Large intestine (tissue), 3 donors: Measurements from ENCODE around the gene BMPR1A. TPM values are rescaled to one million over a fixed set of nuclear protein-coding genes. Genes with fewer than 3 reads are reported as not detected.
"Not testable (repeated sequence)": the region's sequence is repeated elsewhere in the genome, so short reads cannot be mapped to it uniquely, and the experiment has no call there.

Experiments used
- DNase-seq, 2 donors: peaks; one replicate each; pipeline versions ENCODE4 v3.0.0 to v3.0.0-alpha.2; 2013
- H3K27ac ChIP-seq: one replicate; pipeline ENCODE4 v1.5.1; 2013; ENCODE audit warnings: low read length
- H3K27me3 ChIP-seq: 2 replicates; pipeline ENCODE4 v1.6.1; 2013; ENCODE audit warnings: low read length; ENCODE audit not compliant: control insufficient read depth, insufficient read depth
- H3K36me3 ChIP-seq: 2 replicates; pipeline ENCODE4 v1.6.1; 2013; ENCODE audit warnings: low read length; ENCODE audit not compliant: control insufficient read depth, insufficient read depth
- H3K4me1 ChIP-seq: one replicate; pipeline ENCODE4 v1.6.1; 2013; ENCODE audit warnings: low read length; ENCODE audit not compliant: control insufficient read depth, insufficient read depth
- H3K4me3 ChIP-seq: one replicate; pipeline ENCODE4 v1.5.1; 2013; ENCODE audit warnings: low read length
- H3K9me3 ChIP-seq: one replicate; pipeline ENCODE4 v1.6.1; 2013; ENCODE audit warnings: mild to moderate bottlenecking, low read depth, low read length, moderate library complexity; ENCODE audit not compliant: control insufficient read depth
- WGBS: methylation state at CpG from one replicate; pipeline ENCODE4 v1.1.5; 2013; ENCODE audit warnings: low lambda C conversion rate; ENCODE audit not compliant: insufficient coverage; 5-methylcytosine and 5-hydroxymethylcytosine counted together
- polyA plus RNA-seq: library from polyadenylated mRNA; unstranded; fragments of 120-200 nt; gene quantifications from one replicate; pipeline ENCODE4 v1.2.1, GENCODE V29; 2013

The BMPR1A gene
- polyA plus RNA-seq, 1 donor: 41.5 TPM

DNA sequence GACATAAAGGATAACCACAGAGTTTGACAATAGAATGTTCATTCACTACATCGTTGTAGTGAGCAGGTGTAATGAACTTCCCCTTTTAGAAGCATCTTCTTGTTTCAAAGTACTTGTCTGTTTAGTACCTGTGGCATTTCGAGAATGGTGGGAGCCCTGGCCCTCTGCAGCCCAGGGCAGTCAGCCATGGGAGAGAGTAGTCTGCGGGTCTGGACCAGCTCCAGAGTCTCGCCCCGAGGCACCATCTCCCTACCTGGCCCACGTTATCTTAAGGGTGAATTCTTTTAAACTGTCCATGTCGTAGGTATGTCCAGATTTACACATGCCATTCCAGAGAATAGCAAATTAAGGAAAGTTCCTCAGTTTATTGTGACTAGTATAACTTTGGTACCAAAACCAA is 99.7 kb downstream of the BMPR1A start:
- Histone ChIP-seq H3K9me3 (no peaks in the 10 kb centered on the region), H3K4me3 (no peak overlapping the region), H3K27me3 (no peaks in the 10 kb centered on the region), H3K27ac (no peak overlapping the region), H3K36me3 (peaks cover 11% of the 10 kb centered on the region), H3K4me1 (no peaks in the 10 kb centered on the region)
- no peak for DNase-seq
- WGBS: no CpG with 5 or more reads among the region's 7 CpGs

DNA sequence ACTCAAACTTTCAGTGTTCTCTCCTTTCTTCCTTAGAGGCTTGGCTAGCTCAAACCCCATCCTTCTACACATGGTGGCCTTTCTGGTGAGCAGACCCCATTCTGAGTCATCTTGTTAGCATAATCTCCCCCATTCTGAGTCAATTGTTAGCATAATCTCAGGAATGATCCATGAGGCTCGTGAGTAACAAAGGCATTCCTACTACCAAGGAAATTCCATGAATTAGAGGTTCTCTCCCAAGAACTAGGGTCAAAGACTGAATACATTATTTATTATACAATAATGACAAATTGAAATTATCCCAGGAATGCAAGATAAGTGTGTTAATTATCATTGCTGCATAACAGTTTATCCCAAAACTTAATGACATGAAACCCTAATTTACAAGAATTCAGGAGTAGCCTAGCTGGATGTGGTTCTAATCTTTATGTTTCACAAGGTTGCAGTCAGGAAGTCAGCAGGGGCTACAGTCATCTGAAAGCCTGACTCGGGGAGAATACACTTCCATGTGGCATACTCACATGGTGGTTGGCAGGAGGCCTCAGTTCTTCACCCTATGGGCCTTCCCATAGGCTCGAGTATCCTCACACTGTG is 100.8 kb downstream of the BMPR1A start:
- WGBS: no CpG with 5 or more reads among the region's 3 CpGs

DNA sequence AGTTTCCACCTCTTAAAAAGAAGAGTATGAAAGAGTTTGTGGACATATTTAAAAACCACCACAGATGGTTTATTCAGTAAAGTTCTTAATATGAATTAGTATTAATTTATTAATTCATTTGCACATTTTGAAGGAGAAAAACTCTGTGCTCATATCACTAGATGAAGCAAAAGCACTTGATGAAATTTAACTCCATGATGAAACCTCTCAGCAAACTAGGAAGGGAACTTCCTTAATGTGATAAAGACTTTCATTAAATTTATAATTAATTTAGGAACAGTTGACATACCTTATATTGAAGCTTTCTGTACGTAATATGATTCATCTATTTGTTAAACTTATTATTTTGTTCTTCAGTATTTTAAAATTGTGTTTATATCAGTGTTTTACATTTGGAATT is 101.6 kb downstream of the BMPR1A start:
- Histone ChIP-seq H3K27ac (no peak overlapping the region), H3K27me3 (no peaks in the 10 kb centered on the region), H3K4me1 (no peaks in the 10 kb centered on the region), H3K36me3 (peaks cover 8% of the 10 kb centered on the region), H3K9me3 (no peaks in the 10 kb centered on the region), H3K4me3 (no peak overlapping the region)
- WGBS: 80% methylated on average over 1 of the region's 1 CpG
- DNase-seq: no peak

More for the DNA sequence above, 100.8 kb downstream of the BMPR1A start:
- Histone ChIP-seq H3K27ac (no peak overlapping the region), H3K27me3 (no peaks in the 10 kb centered on the region), H3K9me3 (no peaks in the 10 kb centered on the region), H3K36me3 (peaks cover 8% of the 10 kb centered on the region), H3K4me3 (no peak overlapping the region), H3K4me1 (no peaks in the 10 kb centered on the region)
- no peak for DNase-seq

- H3K27ac ChIP-seq: no peak overlapping the region
- no peak overlapping the region for H3K4me3 ChIP-seq
- DNase-seq: no peak
- no peaks in the 10 kb centered on the region for H3K9me3 ChIP-seq
- H3K36me3 ChIP-seq: peaks cover 6% of the 10 kb centered on the region
- H3K27me3 ChIP-seq: no peaks in the 10 kb centered on the region
- no CpG with 5 or more reads among the region's 1 CpG for WGBS
- H3K4me1 ChIP-seq: no peaks in the 10 kb centered on the region
Observed at GRCh38 chr10:86861351-86861750, 104.9 kb downstream of the BMPR1A start.

GRCh38 chr10:86862373-86862772 is 106.0 kb downstream of the BMPR1A start:
- H3K27ac ChIP-seq: no peak overlapping the region
- no CpG with 5 or more reads among the region's 3 CpGs for WGBS
- no peaks in the 10 kb centered on the region for H3K4me1 ChIP-seq
- H3K27me3 ChIP-seq: no peaks in the 10 kb centered on the region
- H3K9me3 ChIP-seq: no peaks in the 10 kb centered on the region
- H3K4me3 ChIP-seq: no peak overlapping the region
- no peak for DNase-seq
- H3K36me3 ChIP-seq: no peaks in the 10 kb centered on the region

DNA sequence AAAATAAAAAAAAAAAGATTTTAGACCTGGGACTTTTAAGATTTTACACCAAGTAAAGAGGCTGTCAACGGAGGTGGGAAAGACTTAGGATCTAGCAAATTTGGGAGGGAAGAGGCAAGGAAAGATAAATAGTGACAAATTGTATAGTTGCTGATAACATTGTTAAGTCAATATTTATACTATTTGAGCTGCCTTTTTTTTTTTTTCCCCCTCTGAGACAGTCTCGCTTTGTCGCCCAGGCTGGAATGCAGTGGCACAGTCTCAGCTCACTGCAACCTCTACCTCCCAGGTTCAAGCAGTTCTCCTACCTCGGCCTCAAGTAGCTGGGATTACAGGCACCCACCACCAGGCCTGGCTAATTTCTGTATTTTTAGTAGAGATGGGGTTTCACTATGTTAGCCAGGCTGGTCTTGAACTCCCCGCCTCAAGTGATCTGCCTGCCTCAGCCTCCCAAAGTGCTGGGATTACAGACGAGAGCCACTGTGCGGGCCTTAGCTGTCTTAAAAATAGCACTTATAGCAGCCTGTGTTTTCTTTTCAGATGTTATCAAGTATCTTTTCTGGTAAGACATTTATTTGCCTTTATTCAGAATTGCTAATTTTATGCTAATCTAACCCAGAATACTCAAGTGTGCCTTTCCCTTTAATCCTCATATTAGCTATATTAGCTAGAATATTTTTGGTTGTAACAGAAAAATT is 106.5 kb downstream of the BMPR1A start:
- Histone ChIP-seq H3K4me1 (no peaks in the 10 kb centered on the region), H3K36me3 (no peaks in the 10 kb centered on the region), H3K9me3 (no peaks in the 10 kb centered on the region), H3K27me3 (no peaks in the 10 kb centered on the region), H3K4me3 (no peak overlapping the region), H3K27ac (no peak overlapping the region)
- WGBS: no CpG with 5 or more reads among the region's 7 CpGs
- DNase-seq: no peak

DNA sequence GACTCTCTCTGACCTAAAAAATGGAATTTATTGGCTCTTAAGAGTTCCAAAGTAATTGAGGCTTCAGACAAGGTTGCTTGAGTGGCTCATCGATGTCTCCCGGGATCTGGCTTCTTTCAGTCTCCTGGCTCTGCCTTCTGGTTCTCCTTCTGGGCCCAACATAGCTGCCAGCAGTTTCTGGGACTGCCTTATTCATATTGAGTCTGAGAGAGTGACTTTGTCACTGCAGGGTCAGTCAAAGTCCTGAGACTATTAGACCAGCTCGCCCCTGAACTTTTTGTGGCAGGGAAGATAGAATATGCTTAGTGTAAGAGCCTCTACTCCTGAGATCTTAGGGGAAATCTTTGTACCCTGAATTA is 107.0 kb downstream of the BMPR1A start:
- no peak overlapping the region for H3K4me3 ChIP-seq
- no peak for DNase-seq
- H3K4me1 ChIP-seq: no peaks in the 10 kb centered on the region
- no peaks in the 10 kb centered on the region for H3K36me3 ChIP-seq
- 83% methylated on average over 1 of the region's 3 CpGs for WGBS
- H3K27me3 ChIP-seq: no peaks in the 10 kb centered on the region
- H3K9me3 ChIP-seq: no peaks in the 10 kb centered on the region
- H3K27ac ChIP-seq: no peak overlapping the region

DNA sequence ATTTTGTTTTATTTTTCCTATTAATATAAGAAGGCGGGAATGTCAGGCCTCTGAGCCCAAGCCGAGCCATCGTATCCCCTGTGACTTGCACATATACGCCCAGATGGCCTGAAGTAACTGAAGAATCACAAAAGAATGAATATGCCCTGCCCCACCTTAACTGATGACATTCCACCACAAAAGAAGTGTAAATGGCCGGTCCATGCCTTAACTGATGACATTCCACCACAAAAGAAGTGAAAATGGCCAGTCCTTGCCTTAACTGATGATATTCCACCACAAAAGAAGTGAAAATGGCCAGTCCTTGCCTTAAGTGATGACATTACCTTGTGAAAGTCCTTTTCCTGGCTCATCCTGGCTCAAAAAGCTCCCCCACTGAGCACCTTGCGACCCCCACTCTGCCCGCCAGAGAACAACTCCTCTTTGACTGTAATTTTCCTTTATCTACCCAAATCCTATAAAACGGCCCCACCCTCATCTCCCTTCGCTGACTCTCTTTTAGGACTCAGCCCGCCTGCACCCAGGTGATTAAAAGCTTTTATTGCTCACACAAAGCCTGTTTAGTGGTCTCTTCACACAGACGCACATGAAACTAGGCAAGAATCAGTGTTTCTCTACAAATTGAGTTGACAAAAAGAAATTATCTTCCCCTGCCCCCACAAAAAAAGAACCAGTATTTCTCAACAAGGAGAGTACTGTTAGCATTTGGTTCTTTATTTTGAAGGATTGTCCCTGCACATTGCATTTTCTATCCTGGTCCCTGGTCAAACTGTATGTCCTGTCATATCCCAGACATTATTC is 108.8 kb downstream of the BMPR1A start:
- not testable (repeated sequence) for H3K27ac ChIP-seq, H3K27me3 ChIP-seq, H3K9me3 ChIP-seq, H3K4me3 ChIP-seq, H3K4me1 ChIP-seq, DNase-seq, H3K36me3 ChIP-seq
- WGBS: no CpG with 5 or more reads among the region's 11 CpGs

DNA sequence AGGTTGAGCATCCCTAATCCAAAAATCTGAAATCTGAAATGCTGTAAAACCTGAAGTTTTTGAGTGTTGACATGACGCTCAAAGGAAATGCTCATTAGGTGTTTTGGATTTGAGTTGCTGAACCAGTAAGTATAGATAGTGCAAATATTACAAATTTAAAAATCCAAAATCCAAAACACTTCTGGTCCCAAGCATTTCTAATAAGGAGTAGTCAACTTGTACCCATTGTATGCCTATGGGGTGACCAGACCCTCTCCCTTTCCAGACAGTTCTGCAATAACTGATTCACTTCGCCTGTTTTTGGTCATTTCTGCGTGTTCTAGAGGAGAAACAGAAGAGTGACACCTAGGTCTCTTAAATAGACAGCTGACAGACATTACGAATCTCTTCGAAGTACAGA is 110.7 kb downstream of the BMPR1A start:
- no peaks in the 10 kb centered on the region for H3K4me1 ChIP-seq
- no peaks in the 10 kb centered on the region for H3K9me3 ChIP-seq
- no peaks in the 10 kb centered on the region for H3K36me3 ChIP-seq
- no CpG with 5 or more reads among the region's 5 CpGs for WGBS
- H3K27ac ChIP-seq: no peak overlapping the region
- no peaks in the 10 kb centered on the region for H3K27me3 ChIP-seq
- no peak overlapping the region for H3K4me3 ChIP-seq
- no peak for DNase-seq

DNA sequence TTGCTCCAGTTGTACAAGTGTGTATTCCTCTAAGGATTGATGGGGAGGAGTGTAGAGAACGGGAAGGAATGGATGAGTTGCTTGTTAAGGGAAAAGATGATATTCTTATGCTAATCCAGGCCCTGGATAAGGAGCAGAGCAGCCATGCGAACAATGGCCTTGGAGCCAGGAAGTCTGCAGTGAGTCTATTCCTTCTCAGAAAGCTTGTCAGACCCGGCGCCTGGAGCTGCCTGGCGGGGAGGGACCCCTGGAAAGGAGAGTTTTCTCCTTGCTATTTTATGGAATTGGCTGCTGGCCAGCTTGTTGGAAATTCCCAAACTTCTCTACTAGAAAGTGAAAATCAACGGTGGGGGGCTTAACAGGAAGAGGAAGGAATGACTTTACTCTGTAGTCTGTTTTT is 111.9 kb downstream of the BMPR1A start:
- H3K9me3 ChIP-seq: no peaks in the 10 kb centered on the region
- H3K4me1 ChIP-seq: no peaks in the 10 kb centered on the region
- no peak overlapping the region for H3K27ac ChIP-seq
- peak in 1 of 2 donors; percentile 61 for DNase-seq
- no peak overlapping the region for H3K4me3 ChIP-seq
- H3K36me3 ChIP-seq: peaks cover 3% of the 10 kb centered on the region
- H3K27me3 ChIP-seq: no peaks in the 10 kb centered on the region
- 60% methylated on average over 1 of the region's 6 CpGs for WGBS
